H9 (cell line): ENCODE measurements around the gene TXLNG. TPM values are rescaled to one million over a fixed set of nuclear protein-coding genes. Genes with fewer than 3 reads are reported as not detected.

Experiments
- DNase-seq: peaks from one replicate; pipeline ENCODE4 v3.0.0-alpha.2; 2017
- H2AFZ ChIP-seq: one replicate; pipeline ENCODE4 v1.6.1; 2013; ENCODE audit warnings: mild to moderate bottlenecking, low read length, control low read depth, moderate library complexity
- H2AK5ac ChIP-seq: 2 replicates; pipeline ENCODE4 v1.6.1; 2013; ENCODE audit warnings: low read length, control low read depth, mixed read lengths; ENCODE audit not compliant: insufficient read length
- H2BK120ac ChIP-seq: one replicate; pipeline ENCODE4 v1.6.1; 2013; ENCODE audit warnings: low read depth, mild to moderate bottlenecking, low read length, control low read depth, inconsistent platforms; ENCODE audit not compliant: poor library complexity, severe bottlenecking
- H2BK12ac ChIP-seq: 2 replicates; pipeline ENCODE4 v1.6.1; 2013; ENCODE audit warnings: low read length, control low read depth, mixed read lengths, low read depth; ENCODE audit not compliant: insufficient read length
- H2BK15ac ChIP-seq: 2 replicates; pipeline ENCODE4 v1.6.1; 2013; ENCODE audit warnings: low read depth, low read length, control low read depth
- H2BK20ac ChIP-seq: one replicate; pipeline ENCODE4 v1.6.1; 2013; ENCODE audit warnings: low read depth, mild to moderate bottlenecking, low read length, control low read depth, inconsistent platforms; ENCODE audit not compliant: poor library complexity, severe bottlenecking
- H2BK5ac ChIP-seq: 2 replicates; pipeline ENCODE4 v1.6.1; 2013; ENCODE audit warnings: low read length, control low read depth, mixed read lengths; ENCODE audit not compliant: insufficient read length
- H3K14ac ChIP-seq: 2 replicates; pipeline ENCODE4 v1.6.1; 2013; ENCODE audit warnings: low read length, control low read depth; ENCODE audit not compliant: insufficient read depth
- H3K18ac ChIP-seq: 2 replicates; pipeline ENCODE4 v1.6.1; 2013; ENCODE audit warnings: low read depth, mild to moderate bottlenecking, mixed read lengths, low read length, control low read depth; ENCODE audit not compliant: insufficient read length
- H3K23ac ChIP-seq: 2 replicates; pipeline ENCODE4 v1.6.1; 2013; ENCODE audit warnings: low read length, control low read depth, mixed read lengths, low read depth; ENCODE audit not compliant: insufficient read length
- H3K23me2 ChIP-seq: 2 replicates; pipeline ENCODE4 v1.6.1; 2013; ENCODE audit warnings: low read depth, mild to moderate bottlenecking, mixed read lengths, low read length, control low read depth; ENCODE audit not compliant: insufficient read length, poor library complexity, severe bottlenecking
- H3K27ac ChIP-seq: 2 replicates; pipeline ENCODE4 v1.5.1; 2013; ENCODE audit warnings: low read length, control low read depth, mixed read lengths, low read depth; ENCODE audit not compliant: insufficient read length
- H3K27me3 ChIP-seq: 2 replicates; pipeline ENCODE4 v1.6.1; 2013; ENCODE audit warnings: low read length, control low read depth, inconsistent platforms; ENCODE audit not compliant: insufficient read depth
- H3K4ac ChIP-seq: 2 replicates; pipeline ENCODE4 v1.6.1; 2013; ENCODE audit warnings: low read depth, mild to moderate bottlenecking, control low read depth, inconsistent platforms, low read length, moderate library complexity
- H3K4me1 ChIP-seq: 2 replicates; pipeline ENCODE4 v1.6.1; 2013; ENCODE audit warnings: low read length, control low read depth, inconsistent platforms; ENCODE audit not compliant: insufficient read depth
- H3K4me2 ChIP-seq: 2 replicates; pipeline ENCODE4 v1.6.1; 2013; ENCODE audit warnings: low read length, control low read depth, mixed read lengths; ENCODE audit not compliant: insufficient read length, insufficient read depth
- H3K56ac ChIP-seq: 2 replicates; pipeline ENCODE4 v1.6.1; 2013; ENCODE audit warnings: low read depth, mild to moderate bottlenecking, mixed read lengths, low read length, control low read depth; ENCODE audit not compliant: insufficient read length
- H3K79me1 ChIP-seq: 2 replicates; pipeline ENCODE4 v1.6.1; 2013; ENCODE audit warnings: low read depth, mild to moderate bottlenecking, moderate library complexity, low read length, control low read depth, inconsistent platforms; ENCODE audit not compliant: insufficient read depth, poor library complexity, severe bottlenecking
- H3K79me2 ChIP-seq: 2 replicates; pipeline ENCODE4 v1.6.1; 2013; ENCODE audit warnings: low read length, control low read depth, inconsistent platforms; ENCODE audit not compliant: insufficient read depth
- H3K9ac ChIP-seq: 2 replicates; pipeline ENCODE4 v1.6.1; 2013; ENCODE audit warnings: low read length, control low read depth, mixed read lengths; ENCODE audit not compliant: insufficient read length; ENCODE audit errors: extremely low read depth
- H3K9me3 ChIP-seq: one replicate; pipeline ENCODE4 v1.6.1; 2013; ENCODE audit warnings: low read depth, low read length, inconsistent platforms; ENCODE audit not compliant: control insufficient read depth
- H3T11ph ChIP-seq: one replicate; pipeline ENCODE4 v1.6.1; 2013; ENCODE audit warnings: mild to moderate bottlenecking, low read length, control low read depth, inconsistent platforms
- H4K20me1 ChIP-seq: one replicate; pipeline ENCODE4 v1.6.1; 2013; ENCODE audit not compliant: control insufficient read depth, insufficient read length, insufficient read depth
- H4K5ac ChIP-seq: 2 replicates; pipeline ENCODE4 v1.6.1; 2013; ENCODE audit warnings: low read depth, mild to moderate bottlenecking, mixed read lengths, low read length, control low read depth; ENCODE audit not compliant: insufficient read length
- H4K8ac ChIP-seq: replicated peaks from 2 replicates; pipeline ENCODE4 v1.6.1; 2013; ENCODE audit warnings: low read length, control low read depth, mixed read lengths, low read depth; ENCODE audit not compliant: insufficient read length
- H4K91ac ChIP-seq: 2 replicates; pipeline ENCODE4 v1.6.1; 2013; ENCODE audit warnings: low read depth, mild to moderate bottlenecking, moderate library complexity, mixed read lengths, low read length, control low read depth; ENCODE audit not compliant: insufficient read length
- H3K27ac Mint-ChIP-seq, 3 experiments: 2 replicates in 2 of 3; 3 replicates in 1 of 3; pipeline ENCODE4 v1.8.0; 2020 to 2021; ENCODE audit warnings: mixed read lengths in 3 of 3, mild to moderate bottlenecking in 1 of 3, moderate library complexity in 1 of 3
- H3K27me3 Mint-ChIP-seq: 2 replicates; pipeline ENCODE4 v1.8.0; 2021; ENCODE audit warnings: low read depth, mild to moderate bottlenecking, moderate library complexity, mixed read lengths
- H3K36me3 Mint-ChIP-seq, 3 experiments: 2 replicates in 2 of 3; 3 replicates in 1 of 3; pipeline ENCODE4 v1.8.0; 2020 to 2021; ENCODE audit warnings: low read depth in 3 of 3, mixed read lengths in 3 of 3; ENCODE audit not compliant: insufficient read depth in 1 of 3
- H3K4me1 Mint-ChIP-seq, 2 experiments: 2 replicates each; pipeline ENCODE4 v1.8.0; 2020; ENCODE audit warnings: mixed read lengths in 2 of 2
- H3K4me3 Mint-ChIP-seq, 2 experiments: 2 replicates in 1 of 2; 3 replicates in 1 of 2; pipeline ENCODE4 v1.8.0; 2020 to 2021; ENCODE audit warnings: mild to moderate bottlenecking in 2 of 2, mixed read lengths in 2 of 2, moderate library complexity in 1 of 2
- H3K9me3 Mint-ChIP-seq, 2 experiments: 2 replicates in 1 of 2; 3 replicates in 1 of 2; pipeline ENCODE4 v1.8.0; 2020; ENCODE audit warnings: mild to moderate bottlenecking in 2 of 2, mixed read lengths in 2 of 2, moderate library complexity in 1 of 2
- WGBS: extraction: QIAGEN DNeasy Blood & Tissue Kit; methylation state at CpG from one replicate; pipeline ENCODE4 v1.1.7; 2013; ENCODE audit warnings: missing lambda C conversion rate, low lambda C conversion rate, mixed read lengths; ENCODE audit not compliant: insufficient read length; ENCODE audit errors: extremely low coverage; 5-methylcytosine and 5-hydroxymethylcytosine counted together
- total RNA-seq: library from RNA; stranded (reverse); gene quantifications from 2 replicates; pipeline ENCODE4 v1.2.1, GENCODE V29; 2021
- TF ChIP-seq, protein P1 (sequence below): fragments of 200-600 bp; sonication (generic); conservative IDR thresholded peaks from 3 replicates; pipeline ENCODE4 v1.8.0; 2021; ENCODE audit warnings: antibody characterized with exemption, mild to moderate bottlenecking

Gene TXLNG
- total RNA-seq, 1 experiment from 2014 or later = 90.7 TPM

DNA sequence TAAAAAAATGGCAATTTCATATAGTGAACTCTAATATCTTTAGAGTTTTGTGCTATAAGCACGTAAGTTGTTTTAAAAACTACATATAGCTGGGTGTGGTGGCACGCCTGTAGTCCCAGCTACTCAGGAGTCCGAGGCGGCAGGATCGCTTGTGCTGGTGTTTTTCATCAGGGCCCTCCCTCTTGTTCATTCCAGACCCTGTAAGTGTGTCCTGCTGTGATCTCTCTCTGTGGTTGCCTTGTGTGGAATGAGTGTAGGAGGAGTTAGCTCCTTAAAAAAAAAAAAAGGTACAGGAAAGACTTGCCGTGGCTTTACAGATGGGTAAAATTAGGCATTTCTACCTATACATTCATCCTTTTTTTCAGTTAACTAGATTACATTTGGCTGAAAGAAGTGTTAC lies 48.5 kb downstream of the TXLNG start:
- no peak overlapping the region for H3K14ac ChIP-seq
- H3K79me2 ChIP-seq = no peaks in the 10 kb centered on the region
- H2BK5ac ChIP-seq = no peak overlapping the region
- no peak overlapping the region for H3K9ac ChIP-seq
- no CpG with 5 or more reads among the region's 6 CpGs for WGBS
- Mint-ChIP-seq H3K4me3 (no peak overlapping the region), H3K4me1 (peaks cover 24 to 33% of the 10 kb centered on the region in 2 experiments), H3K27ac (no peak overlapping the region; a peak in 2 of 7 replicates), H3K36me3 (peaks cover 57 to 91% (median 75%) of the 10 kb centered on the region in 3 experiments), H3K27me3 (no peaks in the 10 kb centered on the region), H3K9me3 (no peaks in the 10 kb centered on the region)
- H3K23me2 ChIP-seq = no peaks in the 10 kb centered on the region
- TF ChIP-seq, protein P1, sequence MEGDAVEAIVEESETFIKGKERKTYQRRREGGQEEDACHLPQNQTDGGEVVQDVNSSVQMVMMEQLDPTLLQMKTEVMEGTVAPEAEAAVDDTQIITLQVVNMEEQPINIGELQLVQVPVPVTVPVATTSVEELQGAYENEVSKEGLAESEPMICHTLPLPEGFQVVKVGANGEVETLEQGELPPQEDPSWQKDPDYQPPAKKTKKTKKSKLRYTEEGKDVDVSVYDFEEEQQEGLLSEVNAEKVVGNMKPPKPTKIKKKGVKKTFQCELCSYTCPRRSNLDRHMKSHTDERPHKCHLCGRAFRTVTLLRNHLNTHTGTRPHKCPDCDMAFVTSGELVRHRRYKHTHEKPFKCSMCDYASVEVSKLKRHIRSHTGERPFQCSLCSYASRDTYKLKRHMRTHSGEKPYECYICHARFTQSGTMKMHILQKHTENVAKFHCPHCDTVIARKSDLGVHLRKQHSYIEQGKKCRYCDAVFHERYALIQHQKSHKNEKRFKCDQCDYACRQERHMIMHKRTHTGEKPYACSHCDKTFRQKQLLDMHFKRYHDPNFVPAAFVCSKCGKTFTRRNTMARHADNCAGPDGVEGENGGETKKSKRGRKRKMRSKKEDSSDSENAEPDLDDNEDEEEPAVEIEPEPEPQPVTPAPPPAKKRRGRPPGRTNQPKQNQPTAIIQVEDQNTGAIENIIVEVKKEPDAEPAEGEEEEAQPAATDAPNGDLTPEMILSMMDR = no peak
- no peak overlapping the region for H2AK5ac ChIP-seq
- H2BK12ac ChIP-seq = no peak overlapping the region
- H2BK20ac ChIP-seq = no peak overlapping the region
- no peaks in the 10 kb centered on the region for H4K20me1 ChIP-seq
- peaks cover 2% of the 10 kb centered on the region; the same call in 1 of the 2 replicates for H3K4me1 ChIP-seq
- DNase-seq = no peak
- no peaks in the 10 kb centered on the region for H3K9me3 ChIP-seq
- no peak overlapping the region for H3K23ac ChIP-seq
- no peak overlapping the region for H4K8ac ChIP-seq
- no peak overlapping the region for H3K4ac ChIP-seq
- no peak overlapping the region for H3T11ph ChIP-seq
- no peaks in the 10 kb centered on the region for H3K27me3 ChIP-seq
- no peaks in the 10 kb centered on the region for H3K79me1 ChIP-seq
- H3K56ac ChIP-seq = no peak overlapping the region
- H2BK120ac ChIP-seq = no peak overlapping the region
- no peak overlapping the region for H3K18ac ChIP-seq
- no peak overlapping the region for H4K91ac ChIP-seq
- H3K27ac ChIP-seq = no peak overlapping the region
- no peak overlapping the region for H3K4me2 ChIP-seq
- no peak overlapping the region for H2AFZ ChIP-seq
- no peak overlapping the region for H2BK15ac ChIP-seq
- no peak overlapping the region for H4K5ac ChIP-seq
